Mesothelial cell of epicardium (in vitro differentiated cells): ENCODE data around the gene MYRIP. TPM values are rescaled to one million over a fixed set of nuclear protein-coding genes. Genes with fewer than 3 reads are reported as not detected.

Experiments
- DNase-seq, 2 experiments: peaks; one replicate each; pipeline ENCODE4 v3.0.0; 2021; ENCODE audit warnings: low spot score in 2 of 2; ENCODE audit not compliant: unreplicated experiment in 2 of 2
- H3K27ac Mint-ChIP-seq: 2 replicates; pipeline ENCODE4 v1.8.0; 2021; ENCODE audit warnings: mixed read lengths
- H3K27me3 Mint-ChIP-seq: 2 replicates; pipeline ENCODE4 v1.8.0; 2021; ENCODE audit warnings: low read depth, mixed read lengths
- H3K36me3 Mint-ChIP-seq: 2 replicates; pipeline ENCODE4 v1.8.0; 2021; ENCODE audit warnings: mixed read lengths
- H3K4me1 Mint-ChIP-seq: 2 replicates; pipeline ENCODE4 v1.8.0; 2021; ENCODE audit warnings: mixed read lengths
- H3K4me3 Mint-ChIP-seq: 2 replicates; pipeline ENCODE4 v1.8.0; 2021; ENCODE audit warnings: mild to moderate bottlenecking, moderate library complexity, mixed read lengths
- H3K9me3 Mint-ChIP-seq: 2 replicates; pipeline ENCODE4 v1.8.0; 2021; ENCODE audit warnings: mixed read lengths
- total RNA-seq: library from RNA; stranded (reverse); gene quantifications from 3 replicates; pipeline ENCODE4 v1.2.1, GENCODE V29; 2021
- TF ChIP-seq, protein P1 (sequence below): fragments of 200-600 bp; sonication (generic); IDR thresholded peaks from one replicate; pipeline ENCODE4 v1.5.0; 2021; ENCODE audit warnings: antibody characterized with exemption; ENCODE audit not compliant: unreplicated experiment

MYRIP gene
- 0.53 to 0.63 TPM (median 0.59 TPM) in 3 replicates for total RNA-seq

DNA sequence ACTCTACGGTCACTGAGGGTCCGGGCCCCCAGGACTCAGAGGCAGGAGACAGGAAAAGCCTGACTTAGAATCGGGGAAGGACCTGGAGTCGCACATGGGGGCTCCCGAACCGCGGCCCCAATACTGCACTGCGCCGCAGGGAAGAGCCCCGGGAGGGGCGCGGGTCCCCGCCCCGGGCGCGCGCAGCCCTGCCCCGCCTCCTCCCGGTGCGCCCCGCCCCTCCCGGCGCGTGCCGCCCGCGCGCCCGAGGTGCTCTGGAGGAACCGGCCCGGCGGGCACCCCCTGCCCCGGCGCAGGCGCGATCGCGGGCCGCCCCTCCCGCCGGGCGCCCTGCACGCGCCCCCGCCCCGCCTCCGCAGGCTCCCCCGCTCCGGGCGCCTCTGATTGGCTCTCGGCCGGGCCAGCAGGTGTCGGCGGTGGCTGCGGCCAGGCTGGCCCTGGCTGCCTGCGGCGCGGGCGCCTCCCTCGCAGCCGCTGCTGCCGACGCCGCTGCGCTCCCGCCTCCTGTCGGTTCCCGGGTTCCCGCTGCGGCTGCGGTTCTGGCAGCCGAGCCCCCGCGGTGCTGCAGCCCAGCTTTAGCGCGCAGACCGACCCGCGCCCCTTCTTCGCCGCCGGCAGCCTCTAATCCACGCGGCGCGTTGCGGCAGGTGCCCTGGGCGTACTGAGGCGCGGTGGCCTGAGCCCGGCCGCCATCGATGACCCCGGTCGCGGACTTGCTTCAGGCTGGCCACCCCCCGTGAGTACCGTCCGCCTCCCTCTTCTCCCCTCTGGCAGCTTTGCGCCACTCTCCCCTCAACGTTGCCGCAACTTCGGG lies at the start of gene MYRIP:
TSS of gene MYRIP (plus strand) at position 429 of the 814 bp plus-strand sequence. CDS start 91,208 bp downstream, outside the sequence.
- H3K27ac Mint-ChIP-seq = no peak within 1 kb of the TSS
- peaks cover 95% of the 10 kb centered on the region for H3K27me3 Mint-ChIP-seq
- DNase-seq = peak; percentile 57 to 72
- TF ChIP-seq, protein P1, sequence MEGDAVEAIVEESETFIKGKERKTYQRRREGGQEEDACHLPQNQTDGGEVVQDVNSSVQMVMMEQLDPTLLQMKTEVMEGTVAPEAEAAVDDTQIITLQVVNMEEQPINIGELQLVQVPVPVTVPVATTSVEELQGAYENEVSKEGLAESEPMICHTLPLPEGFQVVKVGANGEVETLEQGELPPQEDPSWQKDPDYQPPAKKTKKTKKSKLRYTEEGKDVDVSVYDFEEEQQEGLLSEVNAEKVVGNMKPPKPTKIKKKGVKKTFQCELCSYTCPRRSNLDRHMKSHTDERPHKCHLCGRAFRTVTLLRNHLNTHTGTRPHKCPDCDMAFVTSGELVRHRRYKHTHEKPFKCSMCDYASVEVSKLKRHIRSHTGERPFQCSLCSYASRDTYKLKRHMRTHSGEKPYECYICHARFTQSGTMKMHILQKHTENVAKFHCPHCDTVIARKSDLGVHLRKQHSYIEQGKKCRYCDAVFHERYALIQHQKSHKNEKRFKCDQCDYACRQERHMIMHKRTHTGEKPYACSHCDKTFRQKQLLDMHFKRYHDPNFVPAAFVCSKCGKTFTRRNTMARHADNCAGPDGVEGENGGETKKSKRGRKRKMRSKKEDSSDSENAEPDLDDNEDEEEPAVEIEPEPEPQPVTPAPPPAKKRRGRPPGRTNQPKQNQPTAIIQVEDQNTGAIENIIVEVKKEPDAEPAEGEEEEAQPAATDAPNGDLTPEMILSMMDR = no peak
- no peaks in the 10 kb centered on the region for H3K9me3 Mint-ChIP-seq
- H3K4me1 Mint-ChIP-seq = peaks cover 15% of the 10 kb centered on the region
- H3K36me3 Mint-ChIP-seq = no peaks in the 10 kb centered on the region
- H3K4me3 Mint-ChIP-seq = peak within 1 kb of the TSS; percentile 74

DNA sequence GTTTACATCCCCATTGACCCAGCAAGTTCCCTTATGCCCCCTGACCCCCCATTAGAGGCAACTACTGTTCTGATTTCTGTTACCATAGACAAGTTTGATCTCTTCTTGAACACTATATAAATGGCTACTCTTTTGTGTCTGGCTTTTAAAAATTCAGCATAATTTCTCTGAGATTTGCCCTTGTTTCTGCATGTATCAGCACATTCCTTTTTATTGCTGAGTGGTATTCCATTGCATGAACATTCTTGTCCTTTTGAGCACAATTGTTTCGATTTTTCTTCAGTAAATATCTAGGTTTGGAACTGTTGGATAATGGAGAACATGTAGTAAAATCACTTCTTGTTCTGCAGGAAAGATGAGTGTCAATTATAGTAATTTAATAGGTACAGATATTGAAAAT lies 49.1 kb upstream of the MYRIP start:
- no peak for DNase-seq
- H3K4me3 Mint-ChIP-seq = no peak overlapping the region
- peaks cover 12% of the 10 kb centered on the region for H3K27me3 Mint-ChIP-seq
- no peaks in the 10 kb centered on the region for H3K36me3 Mint-ChIP-seq
- TF ChIP-seq, protein P1 = no peak
- H3K9me3 Mint-ChIP-seq = peaks cover 7% of the 10 kb centered on the region
- H3K4me1 Mint-ChIP-seq = no peaks in the 10 kb centered on the region
- H3K27ac Mint-ChIP-seq = no peak overlapping the region

DNA sequence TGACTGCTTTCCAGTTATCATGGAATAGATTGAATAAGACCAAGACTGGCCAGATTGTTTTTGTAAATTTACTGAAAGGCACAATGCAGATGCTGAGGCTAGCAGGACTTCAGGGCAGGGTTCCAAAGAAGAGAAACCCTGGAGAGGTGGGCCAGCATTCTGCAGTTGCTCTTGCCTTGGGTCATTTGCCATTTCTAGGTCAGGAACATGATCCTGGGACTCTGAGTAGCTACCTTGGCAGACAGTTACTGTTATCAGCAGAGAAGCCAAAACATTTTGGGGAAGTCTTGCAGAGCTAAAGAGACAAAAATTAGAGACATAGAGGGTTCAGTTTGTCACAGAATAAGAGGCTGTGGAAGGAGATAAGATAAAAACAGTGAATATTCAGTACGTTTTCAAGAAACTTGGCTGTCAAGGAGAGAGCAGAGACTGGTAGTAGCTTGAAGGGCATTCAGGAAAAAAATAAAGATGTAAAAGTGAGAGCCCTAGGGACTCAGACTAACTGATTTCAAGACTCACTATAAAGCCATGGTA lies 46.8 kb upstream of the MYRIP start:
- Mint-ChIP-seq H3K27me3 (peaks cover 12% of the 10 kb centered on the region), H3K36me3 (no peaks in the 10 kb centered on the region), H3K4me1 (no peaks in the 10 kb centered on the region), H3K4me3 (no peak overlapping the region), H3K9me3 (peaks cover 5% of the 10 kb centered on the region), H3K27ac (no peak overlapping the region)
- DNase-seq = no peak
- TF ChIP-seq, protein P1 = no peak

DNA sequence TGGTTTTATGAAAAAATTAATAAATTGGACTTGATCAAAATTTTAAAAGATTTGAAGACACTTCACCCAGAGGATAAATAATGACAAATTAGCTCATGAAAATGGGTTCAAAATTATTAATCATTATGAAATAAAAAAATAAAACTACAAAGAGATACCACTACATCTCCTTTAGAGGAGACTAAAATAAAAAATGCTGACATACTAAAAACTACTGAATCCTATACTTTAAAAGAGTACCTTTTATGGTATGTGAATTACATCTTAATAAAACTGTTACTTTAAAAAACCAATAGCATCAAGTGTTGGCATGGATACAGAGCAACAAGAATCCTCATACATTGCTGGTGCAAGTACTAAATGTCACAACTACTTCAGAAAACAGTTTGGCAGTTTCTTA lies 46.0 kb upstream of the MYRIP start:
- Mint-ChIP-seq H3K4me1 (no peaks in the 10 kb centered on the region), H3K4me3 (no peak overlapping the region), H3K9me3 (peaks cover 5% of the 10 kb centered on the region), H3K27me3 (peaks cover 12% of the 10 kb centered on the region), H3K27ac (no peak overlapping the region), H3K36me3 (no peaks in the 10 kb centered on the region)
- no peak for DNase-seq
- TF ChIP-seq, protein P1 = no peak

DNA sequence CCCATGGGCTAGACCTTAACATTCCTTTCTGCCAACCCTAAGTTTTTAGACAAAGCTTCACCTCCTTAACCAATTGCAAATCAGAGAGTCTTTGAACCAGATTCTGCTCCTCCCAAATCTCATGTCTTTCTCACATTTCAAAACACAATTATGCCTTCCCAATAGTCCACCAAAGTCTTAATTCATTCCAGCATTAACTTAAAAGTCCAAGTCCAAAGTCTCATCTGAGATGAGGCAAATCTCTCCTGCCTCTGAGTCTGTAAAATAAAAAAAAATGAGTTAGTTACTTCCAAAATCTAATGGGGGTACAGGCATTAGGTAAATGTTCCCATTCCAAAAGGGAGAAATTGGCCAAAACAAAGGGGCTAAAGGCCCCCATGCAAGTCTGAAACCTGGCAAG lies 43.8 kb upstream of the MYRIP start:
- no peak for DNase-seq
- TF ChIP-seq, protein P1 = no peak
- H3K4me3 Mint-ChIP-seq = no peak overlapping the region
- peaks cover 9% of the 10 kb centered on the region for H3K27me3 Mint-ChIP-seq
- H3K9me3 Mint-ChIP-seq = peaks cover 5% of the 10 kb centered on the region
- H3K4me1 Mint-ChIP-seq = no peaks in the 10 kb centered on the region
- no peaks in the 10 kb centered on the region for H3K36me3 Mint-ChIP-seq
- H3K27ac Mint-ChIP-seq = no peak overlapping the region
